K562 (cell line): Measurements from ENCODE around the gene GLB1L. TPM values are rescaled to one million over a fixed set of nuclear protein-coding genes. Genes with fewer than 3 reads are reported as not detected.
A peak's percentile ranks its signal among the peaks of the same experiment; 100 is the strongest.

Source experiments
- CBFB ChIP-seq: sonication (generic); formaldehyde crosslinking; IDR thresholded peaks from 2 replicates; pipeline ENCODE4 v1.4.0; 2020; ENCODE audit warnings: mild to moderate bottlenecking, missing genetic modification reagents
- CHD1 ChIP-seq: fragments of 200-600 bp; sonication (generic); IDR thresholded peaks from one replicate; pipeline ENCODE4 v1.6.1; 2012; ENCODE audit warnings: mild to moderate bottlenecking, moderate library complexity, low read length, inconsistent platforms
- CREB1 ChIP-seq, 2 experiments: sonication (generic) in 1 of 2; formaldehyde crosslinking in 1 of 2; IDR thresholded peaks; 2 replicates each; pipeline versions ENCODE4 v1.6.1 to v1.8.0; 2012 to 2022; ENCODE audit warnings: inconsistent platforms in 1 of 2, mild to moderate bottlenecking in 1 of 2, missing genetic modification reagents in 1 of 2, moderate library complexity in 1 of 2
- E2F1 ChIP-seq: sonication (generic); formaldehyde crosslinking; IDR thresholded peaks from 2 replicates; pipeline ENCODE4 v1.8.1; 2023; ENCODE audit warnings: mild to moderate bottlenecking, missing genetic modification reagents, moderate library complexity
- NR4A1 ChIP-seq, 2 experiments: fragments of 250-450 bp in 1 of 2; fragments of 450-650 bp in 1 of 2; sonication (Bioruptor Pico) in 1 of 2; IDR thresholded peaks; 2 replicates each; pipeline versions ENCODE4 v1.4.0 to v1.6.1; 2016 to 2020; ENCODE audit warnings: mild to moderate bottlenecking in 2 of 2, missing compliant biosample characterization in 1 of 2, missing genetic modification characterization in 1 of 2, moderate library complexity in 1 of 2
- SIN3A ChIP-seq, 2 experiments: fragments of 150-350 bp in 1 of 2; IDR thresholded peaks; 2 replicates each; pipeline ENCODE4 v1.6.1; 2011 to 2016; ENCODE audit warnings: borderline replicate concordance in 2 of 2, low read depth in 2 of 2, low read length in 2 of 2, mild to moderate bottlenecking in 2 of 2, moderate library complexity in 2 of 2; ENCODE audit not compliant: control insufficient read depth in 1 of 2
- ZFPM2 ChIP-seq: fragments of 250-450 bp; sonication (Bioruptor Pico); IDR thresholded peaks from 2 replicates; pipeline ENCODE4 v1.5.1; 2022; ENCODE audit warnings: mild to moderate bottlenecking
- polyA plus RNA-seq, 8 experiments: library from polyadenylated mRNA; depleted of rRNA in 4 of 8; stranded (reverse) in 5 of 8; unstranded in 3 of 8; fragments of >200 nt; fragmentation: Nextera tagmentation in 2 of 8; fragmentation: Illumina TruSeq in 1 of 8; extraction: Ambion mirVana in 2 of 8; extraction: Trizol in 1 of 8; gene quantifications; 2 replicates each; pipeline versions ENCODE4 v1.2.1 to v1.2.3, GENCODE V29; 2011 to 2014; ENCODE audit warnings: inconsistent platforms in 1 of 8, missing spikeins in 1 of 8
- total RNA-seq, 7 experiments: library from RNA; depleted of rRNA in 6 of 7; stranded (reverse); fragments of >200 nt in 6 of 7; fragmentation: Illumina TruSeq in 2 of 7; extraction: Trizol in 2 of 7; gene quantifications; 2 replicates each; pipeline versions ENCODE4 v1.2.1 to v1.2.3, GENCODE V29; 2011 to 2021; ENCODE audit warnings: low replicate concordance in 1 of 7
- TF ChIP-seq, protein P1 (sequence below): sonication (generic); formaldehyde crosslinking; IDR thresholded peaks from 2 replicates; pipeline ENCODE4 v1.8.0; 2022; ENCODE audit warnings: missing genetic modification reagents, mild to moderate bottlenecking, moderate library complexity, borderline replicate concordance
- TF ChIP-seq, protein P2 (sequence below): fragments of 200-600 bp; sonication (generic); IDR thresholded peaks from one replicate; pipeline ENCODE4 v1.6.1; 2012; ENCODE audit warnings: mild to moderate bottlenecking, low read depth, low read length, inconsistent platforms

GLB1L gene
- total and polyA plus RNA-seq, 9 of the 15 experiments (the other 6 are each of a cell fraction or from before 2014, with no cell fraction given): 0.42 to 2.9 (median 2.5) TPM

DNA sequence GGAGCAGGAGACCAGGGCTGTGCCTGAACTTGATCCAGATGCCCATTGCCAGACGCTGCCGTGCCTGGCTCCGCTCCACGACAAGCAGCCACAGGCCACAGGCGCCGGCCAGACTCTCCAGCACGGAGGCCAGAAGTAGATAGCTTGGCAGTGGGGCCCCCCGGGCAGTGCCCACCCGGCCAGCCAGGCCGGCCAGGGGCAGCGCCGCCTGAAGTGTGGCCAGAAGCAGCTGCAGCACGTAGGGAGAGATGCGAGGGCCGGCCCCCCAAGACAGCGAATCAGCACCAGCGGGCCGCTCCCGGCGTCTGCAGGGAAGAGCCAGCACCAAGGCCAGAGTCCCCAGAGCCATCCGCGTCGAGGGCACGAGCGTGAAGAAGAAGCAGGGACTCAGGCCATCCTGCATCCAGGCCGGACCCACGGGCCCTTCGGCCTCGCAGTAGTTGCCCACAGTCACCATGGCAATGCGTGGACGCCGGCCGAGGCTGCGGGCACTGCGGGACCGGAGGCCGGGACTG lies 27.0 kb downstream of the GLB1L start (continued):
- 0 out of 2 replicates have a peak, but pooled peaks have one; percentile 11 for TF ChIP-seq E2F1 (CRISPR knock-in tag)
- 0 out of 2 replicates have a peak, but pooled peaks have one; percentile 18 for TF ChIP-seq ZFPM2
- peak in 1 of 2 experiments; percentile 10; a peak in 1 of 4 replicates for TF ChIP-seq SIN3A (IDR thresholded peaks at IDR 0.05; ENCODE audit: borderline replicate concordance in 2 of 2, control insufficient read depth in 1 of 2, low read depth in 2 of 2, low read length in 2 of 2)
- TF ChIP-seq CHD1: peak; percentile 38
- TF ChIP-seq, protein P1, sequence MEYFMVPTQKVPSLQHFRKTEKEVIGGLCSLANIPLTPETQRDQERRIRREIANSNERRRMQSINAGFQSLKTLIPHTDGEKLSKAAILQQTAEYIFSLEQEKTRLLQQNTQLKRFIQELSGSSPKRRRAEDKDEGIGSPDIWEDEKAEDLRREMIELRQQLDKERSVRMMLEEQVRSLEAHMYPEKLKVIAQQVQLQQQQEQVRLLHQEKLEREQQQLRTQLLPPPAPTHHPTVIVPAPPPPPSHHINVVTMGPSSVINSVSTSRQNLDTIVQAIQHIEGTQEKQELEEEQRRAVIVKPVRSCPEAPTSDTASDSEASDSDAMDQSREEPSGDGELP (CRISPR knock-in tag): peak; percentile 72; the same call in 1 of the 2 replicates
- peak; percentile 0; the same call in 1 of the 2 replicates for TF ChIP-seq CBFB
- TF ChIP-seq, protein P2, sequence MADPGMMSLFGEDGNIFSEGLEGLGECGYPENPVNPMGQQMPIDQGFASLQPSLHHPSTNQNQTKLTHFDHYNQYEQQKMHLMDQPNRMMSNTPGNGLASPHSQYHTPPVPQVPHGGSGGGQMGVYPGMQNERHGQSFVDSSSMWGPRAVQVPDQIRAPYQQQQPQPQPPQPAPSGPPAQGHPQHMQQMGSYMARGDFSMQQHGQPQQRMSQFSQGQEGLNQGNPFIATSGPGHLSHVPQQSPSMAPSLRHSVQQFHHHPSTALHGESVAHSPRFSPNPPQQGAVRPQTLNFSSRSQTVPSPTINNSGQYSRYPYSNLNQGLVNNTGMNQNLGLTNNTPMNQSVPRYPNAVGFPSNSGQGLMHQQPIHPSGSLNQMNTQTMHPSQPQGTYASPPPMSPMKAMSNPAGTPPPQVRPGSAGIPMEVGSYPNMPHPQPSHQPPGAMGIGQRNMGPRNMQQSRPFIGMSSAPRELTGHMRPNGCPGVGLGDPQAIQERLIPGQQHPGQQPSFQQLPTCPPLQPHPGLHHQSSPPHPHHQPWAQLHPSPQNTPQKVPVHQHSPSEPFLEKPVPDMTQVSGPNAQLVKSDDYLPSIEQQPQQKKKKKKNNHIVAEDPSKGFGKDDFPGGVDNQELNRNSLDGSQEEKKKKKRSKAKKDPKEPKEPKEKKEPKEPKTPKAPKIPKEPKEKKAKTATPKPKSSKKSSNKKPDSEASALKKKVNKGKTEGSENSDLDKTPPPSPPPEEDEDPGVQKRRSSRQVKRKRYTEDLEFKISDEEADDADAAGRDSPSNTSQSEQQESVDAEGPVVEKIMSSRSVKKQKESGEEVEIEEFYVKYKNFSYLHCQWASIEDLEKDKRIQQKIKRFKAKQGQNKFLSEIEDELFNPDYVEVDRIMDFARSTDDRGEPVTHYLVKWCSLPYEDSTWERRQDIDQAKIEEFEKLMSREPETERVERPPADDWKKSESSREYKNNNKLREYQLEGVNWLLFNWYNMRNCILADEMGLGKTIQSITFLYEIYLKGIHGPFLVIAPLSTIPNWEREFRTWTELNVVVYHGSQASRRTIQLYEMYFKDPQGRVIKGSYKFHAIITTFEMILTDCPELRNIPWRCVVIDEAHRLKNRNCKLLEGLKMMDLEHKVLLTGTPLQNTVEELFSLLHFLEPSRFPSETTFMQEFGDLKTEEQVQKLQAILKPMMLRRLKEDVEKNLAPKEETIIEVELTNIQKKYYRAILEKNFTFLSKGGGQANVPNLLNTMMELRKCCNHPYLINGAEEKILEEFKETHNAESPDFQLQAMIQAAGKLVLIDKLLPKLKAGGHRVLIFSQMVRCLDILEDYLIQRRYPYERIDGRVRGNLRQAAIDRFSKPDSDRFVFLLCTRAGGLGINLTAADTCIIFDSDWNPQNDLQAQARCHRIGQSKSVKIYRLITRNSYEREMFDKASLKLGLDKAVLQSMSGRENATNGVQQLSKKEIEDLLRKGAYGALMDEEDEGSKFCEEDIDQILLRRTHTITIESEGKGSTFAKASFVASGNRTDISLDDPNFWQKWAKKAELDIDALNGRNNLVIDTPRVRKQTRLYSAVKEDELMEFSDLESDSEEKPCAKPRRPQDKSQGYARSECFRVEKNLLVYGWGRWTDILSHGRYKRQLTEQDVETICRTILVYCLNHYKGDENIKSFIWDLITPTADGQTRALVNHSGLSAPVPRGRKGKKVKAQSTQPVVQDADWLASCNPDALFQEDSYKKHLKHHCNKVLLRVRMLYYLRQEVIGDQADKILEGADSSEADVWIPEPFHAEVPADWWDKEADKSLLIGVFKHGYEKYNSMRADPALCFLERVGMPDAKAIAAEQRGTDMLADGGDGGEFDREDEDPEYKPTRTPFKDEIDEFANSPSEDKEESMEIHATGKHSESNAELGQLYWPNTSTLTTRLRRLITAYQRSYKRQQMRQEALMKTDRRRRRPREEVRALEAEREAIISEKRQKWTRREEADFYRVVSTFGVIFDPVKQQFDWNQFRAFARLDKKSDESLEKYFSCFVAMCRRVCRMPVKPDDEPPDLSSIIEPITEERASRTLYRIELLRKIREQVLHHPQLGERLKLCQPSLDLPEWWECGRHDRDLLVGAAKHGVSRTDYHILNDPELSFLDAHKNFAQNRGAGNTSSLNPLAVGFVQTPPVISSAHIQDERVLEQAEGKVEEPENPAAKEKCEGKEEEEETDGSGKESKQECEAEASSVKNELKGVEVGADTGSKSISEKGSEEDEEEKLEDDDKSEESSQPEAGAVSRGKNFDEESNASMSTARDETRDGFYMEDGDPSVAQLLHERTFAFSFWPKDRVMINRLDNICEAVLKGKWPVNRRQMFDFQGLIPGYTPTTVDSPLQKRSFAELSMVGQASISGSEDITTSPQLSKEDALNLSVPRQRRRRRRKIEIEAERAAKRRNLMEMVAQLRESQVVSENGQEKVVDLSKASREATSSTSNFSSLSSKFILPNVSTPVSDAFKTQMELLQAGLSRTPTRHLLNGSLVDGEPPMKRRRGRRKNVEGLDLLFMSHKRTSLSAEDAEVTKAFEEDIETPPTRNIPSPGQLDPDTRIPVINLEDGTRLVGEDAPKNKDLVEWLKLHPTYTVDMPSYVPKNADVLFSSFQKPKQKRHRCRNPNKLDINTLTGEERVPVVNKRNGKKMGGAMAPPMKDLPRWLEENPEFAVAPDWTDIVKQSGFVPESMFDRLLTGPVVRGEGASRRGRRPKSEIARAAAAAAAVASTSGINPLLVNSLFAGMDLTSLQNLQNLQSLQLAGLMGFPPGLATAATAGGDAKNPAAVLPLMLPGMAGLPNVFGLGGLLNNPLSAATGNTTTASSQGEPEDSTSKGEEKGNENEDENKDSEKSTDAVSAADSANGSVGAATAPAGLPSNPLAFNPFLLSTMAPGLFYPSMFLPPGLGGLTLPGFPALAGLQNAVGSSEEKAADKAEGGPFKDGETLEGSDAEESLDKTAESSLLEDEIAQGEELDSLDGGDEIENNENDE: no peak
- TF ChIP-seq CREB1 (IDR thresholded peaks at IDR 0.05): no peak; the same call in 1 of the 2 replicates
- peak; percentile 22; the same call in 1 of the 2 replicates for TF ChIP-seq CREB1 (CRISPR knock-in tag; IDR thresholded peaks at IDR 0.05)
- no peak for TF ChIP-seq NR4A1 (CRISPR knock-in tag; IDR thresholded peaks at IDR 0.05)
- TF ChIP-seq NR4A1 (tag; IDR thresholded peaks at IDR 0.05): no peak
